GM23338 (cell line): ENCODE data around the gene C8A. TPM values are rescaled to one million over a fixed set of nuclear protein-coding genes. Genes with fewer than 3 reads are reported as not detected.

Experiments
- ATAC-seq: fragments of 200-7000 bp; cut with Tn5 transposase; 3 replicates; pipeline ENCODE4 v1.9.1; 2020
- DNase-seq: peaks from one replicate; pipeline ENCODE4 v3.0.0-alpha.2; 2015; ENCODE audit warnings: low spot score
- H2AFZ ChIP-seq: fragments of 200-600 bp; sonication (generic); 2 replicates; pipeline ENCODE4 v1.8.0; 2016; ENCODE audit warnings: antibody characterized with exemption, mild to moderate bottlenecking, moderate library complexity
- H3F3A ChIP-seq: fragments of 200-600 bp; sonication (generic); replicated peaks from 2 replicates; pipeline ENCODE4 v1.8.0; 2017; ENCODE audit warnings: antibody characterized with exemption, mixed run types, low read depth
- H3K27ac ChIP-seq: fragments of 200-600 bp; sonication (generic); 2 replicates; pipeline ENCODE4 v1.6.1; 2016; ENCODE audit warnings: low read depth
- H3K27me3 ChIP-seq: fragments of 200-600 bp; sonication (generic); 2 replicates; pipeline ENCODE4 v1.8.0; 2016; ENCODE audit warnings: mild to moderate bottlenecking, mixed run types, moderate library complexity; ENCODE audit not compliant: insufficient read depth
- H3K36me3 ChIP-seq: fragments of 200-600 bp; sonication (generic); 2 replicates; pipeline ENCODE4 v1.8.0; 2016; ENCODE audit warnings: mild to moderate bottlenecking; ENCODE audit not compliant: insufficient read depth
- H3K4me1 ChIP-seq: fragments of 200-600 bp; sonication (generic); 2 replicates; pipeline ENCODE4 v1.8.0; 2016; ENCODE audit warnings: mild to moderate bottlenecking, moderate library complexity; ENCODE audit not compliant: insufficient read depth
- H3K4me2 ChIP-seq: fragments of 200-600 bp; sonication (generic); 2 replicates; pipeline ENCODE4 v1.7.1; 2017; ENCODE audit warnings: mixed run types
- H3K4me3 ChIP-seq: fragments of 200-600 bp; sonication (generic); 2 replicates; pipeline ENCODE4 v1.6.1; 2016; ENCODE audit warnings: mixed run types
- H3K79me2 ChIP-seq: fragments of 200-600 bp; sonication (generic); replicated peaks from 2 replicates; pipeline ENCODE4 v1.8.0; 2017; ENCODE audit warnings: mild to moderate bottlenecking; ENCODE audit not compliant: insufficient read depth
- H3K9me2 ChIP-seq: fragments of 200-600 bp; sonication (generic); 2 replicates; pipeline ENCODE4 v1.8.0; 2017; ENCODE audit not compliant: insufficient read depth
- H4K20me1 ChIP-seq: fragments of 200-600 bp; sonication (generic); replicated peaks from 2 replicates; pipeline ENCODE4 v1.8.0; 2017; ENCODE audit warnings: mild to moderate bottlenecking; ENCODE audit not compliant: insufficient read depth
- H3K27ac Mint-ChIP-seq: 2 replicates; pipeline ENCODE4 v1.8.0; 2020; ENCODE audit warnings: inconsistent platforms, mild to moderate bottlenecking, moderate library complexity, mixed read lengths
- H3K27me3 Mint-ChIP-seq: 3 replicates; pipeline ENCODE4 v1.8.0; 2022; ENCODE audit warnings: low read depth, mild to moderate bottlenecking, moderate library complexity, mixed read lengths, inconsistent platforms; ENCODE audit not compliant: insufficient read depth, poor library complexity
- H3K36me3 Mint-ChIP-seq: 3 replicates; pipeline ENCODE4 v1.8.0; 2021; ENCODE audit warnings: low read depth, mild to moderate bottlenecking, inconsistent platforms, moderate library complexity, mixed read lengths
- H3K4me1 Mint-ChIP-seq: 3 replicates; pipeline ENCODE4 v1.8.0; 2020; ENCODE audit warnings: mild to moderate bottlenecking, inconsistent platforms, mixed read lengths
- H3K4me3 Mint-ChIP-seq: 3 replicates; pipeline ENCODE4 v1.8.0; 2021; ENCODE audit warnings: moderate library complexity, mild to moderate bottlenecking, inconsistent platforms, mixed read lengths
- H3K9me3 Mint-ChIP-seq: 3 replicates; pipeline ENCODE4 v1.8.0; 2020; ENCODE audit warnings: moderate library complexity, mild to moderate bottlenecking, inconsistent platforms, mixed read lengths
- CREB1 ChIP-seq: fragments of 250-450 bp; sonication (Bioruptor Pico); IDR thresholded peaks from 2 replicates; pipeline ENCODE4 v1.5.0; 2020; ENCODE audit warnings: low read depth, mild to moderate bottlenecking, moderate library complexity
- ETS1 ChIP-seq: IDR thresholded peaks from 2 replicates; pipeline ENCODE4 v1.6.1; 2016; ENCODE audit warnings: antibody characterized with exemption
- EZH2 ChIP-seq: fragments of 200-600 bp; sonication (generic); IDR thresholded peaks from one replicate; pipeline ENCODE4 v1.8.0; 2017; ENCODE audit warnings: antibody characterized with exemption, mild to moderate bottlenecking, low read depth; ENCODE audit not compliant: unreplicated experiment
- EZH2phosphoT487 ChIP-seq: fragments of 200-600 bp; sonication (generic); IDR thresholded peaks from one replicate; pipeline ENCODE4 v1.8.1; 2018; ENCODE audit warnings: antibody characterized with exemption; ENCODE audit not compliant: unreplicated experiment
- JUNB ChIP-seq: IDR thresholded peaks from one replicate; pipeline ENCODE4 v1.6.1; 2016; ENCODE audit warnings: antibody characterized with exemption; ENCODE audit not compliant: unreplicated experiment
- POLR2AphosphoS5 ChIP-seq: IDR thresholded peaks from 2 replicates; pipeline ENCODE4 v1.6.1; 2016; ENCODE audit warnings: antibody characterized with exemption, low read depth
- REST ChIP-seq: IDR thresholded peaks from one replicate; pipeline ENCODE4 v1.6.1; 2018; ENCODE audit warnings: antibody characterized with exemption; ENCODE audit not compliant: unreplicated experiment
- STAT1 ChIP-seq: IDR thresholded peaks from one replicate; pipeline ENCODE4 v1.6.1; 2016; ENCODE audit warnings: antibody characterized with exemption; ENCODE audit not compliant: unreplicated experiment
- ZNF114 ChIP-seq: fragments of 250-450 bp; sonication (Bioruptor Pico); IDR thresholded peaks from 2 replicates; pipeline ENCODE4 v1.5.0; 2020; ENCODE audit warnings: mild to moderate bottlenecking, moderate library complexity
- ZNF462 ChIP-seq: fragments of 250-450 bp; sonication (Bioruptor Pico); IDR thresholded peaks from 2 replicates; pipeline ENCODE4 v1.5.0; 2020; ENCODE audit warnings: mild to moderate bottlenecking, moderate library complexity
- polyA plus RNA-seq: library from polyadenylated mRNA; unstranded; fragments of >200 nt; fragmentation: Nextera tagmentation; extraction: Ambion mirVana; gene quantifications from 2 replicates; pipeline ENCODE4 v1.2.1, GENCODE V29; 2016
- total RNA-seq: library from RNA; depleted of rRNA; stranded (reverse); fragments of >200 nt; shearing (Covaris generic); gene quantifications from 2 replicates; pipeline ENCODE4 v1.2.3, GENCODE V29; 2014

Gene C8A
- total and polyA plus RNA-seq, 2 experiments from 2014 or later = not detected

- Mint-ChIP-seq H3K9me3 (no peaks in the 10 kb centered on the region), H3K36me3 (no peaks in the 10 kb centered on the region), H3K4me3 (no peak overlapping the region), H3K4me1 (no peaks in the 10 kb centered on the region), H3K27ac (no peak overlapping the region), H3K27me3 (no peaks in the 10 kb centered on the region)
- no peak for DNase-seq
- H3K36me3 ChIP-seq = no peaks in the 10 kb centered on the region
- no peaks in the 10 kb centered on the region for H3K79me2 ChIP-seq
- no peak for ATAC-seq
- H3K9me2 ChIP-seq = no peaks in the 10 kb centered on the region
- H3K27me3 ChIP-seq = no peaks in the 10 kb centered on the region
- H3F3A ChIP-seq = no peaks in the 10 kb centered on the region
- H3K27ac ChIP-seq = no peak overlapping the region
- H3K4me1 ChIP-seq = no peaks in the 10 kb centered on the region
- no peak for TF ChIP-seq STAT1
- TF ChIP-seq JUNB = no peak
- TF ChIP-seq CREB1 (CRISPR knock-in tag) = no peak
- TF ChIP-seq EZH2phosphoT487 = no peak
- TF ChIP-seq POLR2AphosphoS5 = no peak
- no peak for TF ChIP-seq REST
- no peak for TF ChIP-seq ETS1
- no peak for TF ChIP-seq ZNF114 (CRISPR knock-in tag)
- TF ChIP-seq EZH2 = no peak
- TF ChIP-seq ZNF462 (CRISPR knock-in tag) = no peak
- H3K4me3 ChIP-seq = no peak overlapping the region
- H3K4me2 ChIP-seq = no peak overlapping the region
- no peaks in the 10 kb centered on the region for H4K20me1 ChIP-seq
- no peak overlapping the region for H2AFZ ChIP-seq
Measured at GRCh38 chr1:56890229-56890628, 35.6 kb downstream of the C8A start.
